GM12801 (cell line): ENCODE results near the gene FASTKD3.

Experiments
- TF ChIP-seq, protein P1 (sequence below): IDR thresholded peaks from one replicate; pipeline ENCODE4 v1.5.1; 2011; ENCODE audit warnings: control low read depth; ENCODE audit not compliant: insufficient read length; ENCODE audit errors: extremely low read depth

Gene FASTKD3

DNA sequence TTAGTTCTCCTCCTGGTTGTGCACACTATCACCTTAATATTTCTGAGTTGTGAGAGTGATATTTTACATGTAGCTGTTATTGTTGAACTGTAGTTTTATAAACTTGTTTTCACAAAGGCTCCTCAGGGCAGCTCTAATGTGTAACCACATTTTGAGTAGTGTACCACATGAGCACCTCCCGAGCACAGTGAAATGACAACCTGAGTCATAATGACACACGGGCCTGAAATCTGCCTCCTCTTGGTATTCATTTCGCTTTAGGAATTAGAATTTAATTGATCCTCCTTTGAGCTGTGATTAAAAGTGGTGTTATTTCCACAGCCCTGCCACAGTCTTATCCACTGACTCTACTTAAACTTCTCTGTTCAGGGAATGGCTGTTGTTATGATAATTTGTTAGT is 8.0 kb upstream of the FASTKD3 start:
- TF ChIP-seq, protein P1, sequence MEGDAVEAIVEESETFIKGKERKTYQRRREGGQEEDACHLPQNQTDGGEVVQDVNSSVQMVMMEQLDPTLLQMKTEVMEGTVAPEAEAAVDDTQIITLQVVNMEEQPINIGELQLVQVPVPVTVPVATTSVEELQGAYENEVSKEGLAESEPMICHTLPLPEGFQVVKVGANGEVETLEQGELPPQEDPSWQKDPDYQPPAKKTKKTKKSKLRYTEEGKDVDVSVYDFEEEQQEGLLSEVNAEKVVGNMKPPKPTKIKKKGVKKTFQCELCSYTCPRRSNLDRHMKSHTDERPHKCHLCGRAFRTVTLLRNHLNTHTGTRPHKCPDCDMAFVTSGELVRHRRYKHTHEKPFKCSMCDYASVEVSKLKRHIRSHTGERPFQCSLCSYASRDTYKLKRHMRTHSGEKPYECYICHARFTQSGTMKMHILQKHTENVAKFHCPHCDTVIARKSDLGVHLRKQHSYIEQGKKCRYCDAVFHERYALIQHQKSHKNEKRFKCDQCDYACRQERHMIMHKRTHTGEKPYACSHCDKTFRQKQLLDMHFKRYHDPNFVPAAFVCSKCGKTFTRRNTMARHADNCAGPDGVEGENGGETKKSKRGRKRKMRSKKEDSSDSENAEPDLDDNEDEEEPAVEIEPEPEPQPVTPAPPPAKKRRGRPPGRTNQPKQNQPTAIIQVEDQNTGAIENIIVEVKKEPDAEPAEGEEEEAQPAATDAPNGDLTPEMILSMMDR, result no peak

DNA sequence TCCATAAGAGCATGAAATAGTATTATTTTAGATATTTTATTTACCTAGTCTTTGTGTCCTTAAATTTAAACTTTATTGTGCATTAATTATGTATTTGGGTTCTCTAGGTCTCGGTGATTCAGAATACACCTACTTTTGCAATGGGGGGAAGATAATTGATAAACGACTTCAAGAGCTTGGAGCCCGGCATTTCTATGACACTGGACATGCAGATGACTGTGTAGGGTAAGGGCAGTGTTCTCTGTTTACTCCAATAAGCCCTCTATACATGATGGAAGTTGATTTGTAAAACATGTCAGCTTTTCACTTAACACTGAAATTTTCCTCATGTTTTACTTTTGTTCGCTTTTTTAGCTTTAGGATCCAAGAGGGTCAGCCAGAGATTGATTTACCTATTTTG is 6.3 kb upstream of the FASTKD3 start:
- TF ChIP-seq, protein P1, result no peak

DNA sequence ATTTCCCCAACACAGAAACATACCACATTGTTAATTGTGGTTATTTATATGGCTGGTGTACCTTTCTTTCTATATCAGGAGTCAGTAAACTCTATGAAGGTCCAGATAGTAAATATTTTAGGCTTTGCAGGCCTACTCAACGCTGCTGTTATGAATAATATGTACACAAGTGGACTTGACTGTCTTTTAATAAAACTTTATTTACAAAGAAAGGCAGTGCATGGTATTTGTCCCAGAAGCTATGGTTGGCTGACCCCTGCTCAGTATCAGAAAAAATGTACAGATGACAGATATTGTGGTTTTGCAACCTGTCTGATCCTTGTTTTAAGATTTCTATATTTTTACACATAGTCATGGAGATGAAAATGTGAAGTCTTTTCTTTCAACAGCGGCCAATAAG is 5.8 kb upstream of the FASTKD3 start:
- TF ChIP-seq, protein P1, result no peak

DNA sequence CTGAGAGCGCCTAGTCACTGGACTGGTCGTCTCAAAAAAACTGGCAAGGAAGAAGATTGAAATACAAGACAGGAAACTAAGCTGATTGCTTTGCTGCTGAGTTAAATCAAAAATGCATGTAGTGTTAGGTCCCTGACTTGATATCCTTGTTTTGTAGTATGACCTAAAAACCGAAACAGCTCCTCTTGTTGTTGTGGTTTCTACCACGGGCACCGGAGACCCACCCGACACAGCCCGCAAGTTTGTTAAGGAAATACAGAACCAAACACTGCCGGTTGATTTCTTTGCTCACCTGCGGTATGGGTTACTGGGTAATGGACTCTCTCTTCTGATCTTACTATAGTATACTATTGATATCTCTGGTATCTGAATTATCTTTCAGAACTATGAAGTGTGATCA is 4.4 kb upstream of the FASTKD3 start:
- TF ChIP-seq, protein P1, result no peak

DNA sequence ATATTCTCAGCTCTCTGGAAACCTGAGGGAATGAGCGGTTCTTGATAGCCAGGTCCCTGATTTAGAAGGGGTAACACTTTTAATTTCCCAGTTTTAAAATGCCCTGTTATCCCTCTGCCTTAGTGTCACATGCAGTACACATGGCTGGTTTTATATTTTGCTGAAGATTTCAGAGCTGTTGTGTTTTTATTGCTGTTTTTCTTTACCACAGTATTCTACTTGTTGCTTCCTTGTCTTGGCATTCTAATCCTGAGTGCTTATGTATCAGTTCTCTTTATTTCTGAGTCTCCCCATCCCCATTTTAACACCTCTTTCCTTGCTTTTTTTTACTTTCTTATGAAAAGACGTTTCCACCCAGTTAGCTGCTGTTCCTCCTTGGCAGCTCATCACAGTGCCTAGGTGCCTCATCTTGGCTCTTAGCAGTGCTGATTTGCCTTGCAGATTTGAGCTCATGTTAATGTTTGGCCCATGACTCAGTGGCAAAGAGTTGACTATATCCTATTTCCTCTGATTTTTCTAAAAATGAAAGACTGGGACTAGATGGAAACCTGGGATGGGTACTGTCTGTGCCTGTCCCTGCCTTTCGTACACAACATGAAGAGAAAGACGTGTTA is 3.8 kb upstream of the FASTKD3 start:
- TF ChIP-seq, protein P1, result no peak

DNA sequence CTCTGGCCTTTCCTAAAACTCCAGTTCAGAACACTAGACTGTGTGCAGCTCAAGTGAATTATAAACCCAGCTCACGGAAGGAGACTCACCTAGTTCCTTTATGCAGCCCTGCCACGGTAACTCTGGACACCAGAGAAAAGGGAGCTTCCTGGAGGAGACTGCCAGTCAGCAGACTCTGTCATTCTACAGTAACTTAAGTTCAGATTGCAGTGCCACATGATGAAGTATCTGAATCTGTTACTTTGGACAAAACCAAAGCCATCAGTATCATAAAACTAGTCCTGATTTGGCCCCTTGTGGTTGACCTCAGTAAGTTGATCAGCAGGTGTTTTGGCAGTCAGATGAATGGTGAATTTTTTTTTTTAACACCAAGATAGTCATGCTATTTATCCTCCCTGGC is 2.8 kb upstream of the FASTKD3 start:
- TF ChIP-seq, protein P1, result no peak

DNA sequence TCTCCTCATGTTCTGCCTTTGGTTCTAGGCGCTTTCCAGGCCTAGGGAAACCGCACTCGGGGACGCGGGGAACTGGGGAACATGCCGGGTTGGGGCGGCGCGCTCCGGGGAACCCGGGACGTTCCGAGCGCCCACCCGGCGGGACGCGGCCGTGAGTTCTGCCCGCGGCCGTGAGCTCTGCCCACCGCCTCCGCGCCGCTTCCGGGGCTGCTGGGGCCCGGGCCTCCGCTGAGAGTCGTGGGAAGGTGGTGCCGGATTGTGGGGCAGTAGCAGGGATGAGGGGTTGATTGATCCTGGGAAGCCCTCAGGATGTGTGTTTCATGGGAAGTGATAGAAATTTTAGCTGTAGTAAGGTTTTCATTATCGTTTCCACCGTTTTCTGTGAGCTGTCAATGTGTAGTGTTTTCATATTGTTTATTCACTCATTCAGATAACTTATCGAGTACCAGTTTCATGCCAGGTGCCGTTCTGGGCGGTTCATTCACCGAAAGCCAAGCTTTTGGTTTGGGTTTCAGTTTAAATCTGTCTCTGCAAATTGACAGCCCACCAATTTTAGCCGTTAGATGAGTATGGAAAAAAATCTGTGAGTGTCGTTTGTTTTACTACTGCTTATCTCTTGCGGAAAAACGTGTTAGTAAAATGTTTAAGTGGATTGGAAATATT is 774 bp upstream of the FASTKD3 start:
- TF ChIP-seq, protein P1, result no peak
